Measurements from ENCODE around the gene ST7. TPM values are rescaled to one million over a fixed set of nuclear protein-coding genes. Genes with fewer than 3 reads are reported as not detected.

ST7 gene
- total RNA-seq, 1 experiment from 2014 or later = 19.6 TPM

GRCh38 chr7:117143066-117143465, 189.8 kb downstream of the ST7 start:
- no peaks in the 10 kb centered on the region for H3K36me3 ChIP-seq (ENCODE audit: control insufficient read depth, insufficient read depth, low read length)
- ATAC-seq = no peak

DNA sequence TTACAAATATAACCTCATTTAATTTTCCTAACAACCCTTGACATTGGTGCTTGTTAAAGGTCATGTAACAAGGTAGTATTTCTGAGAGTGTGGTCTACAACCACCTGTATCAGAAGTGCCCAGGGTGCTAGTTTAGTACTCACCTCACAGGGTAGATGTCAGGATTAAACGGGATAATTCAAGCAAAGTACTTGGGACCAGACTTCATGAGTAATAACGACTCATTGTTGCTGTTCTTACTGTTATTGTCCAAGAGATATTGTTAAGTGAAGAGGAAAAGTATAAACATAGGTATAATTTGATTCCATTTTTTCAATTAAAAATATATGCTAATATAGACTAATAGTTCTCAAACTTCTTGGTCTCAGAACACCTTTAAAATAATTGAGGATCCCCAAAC, 190.3 kb downstream of the ST7 start:
- Histone ChIP-seq H3K36me3 (ENCODE audit: control insufficient read depth, insufficient read depth, low read length) (no peaks in the 10 kb centered on the region), H3K4me3 (ENCODE audit: low read depth in 2 of 2, low read length in 2 of 2) (no peak overlapping the region), H3K4me1 (ENCODE audit: control insufficient read depth, insufficient read depth, low read length) (no peaks in the 10 kb centered on the region), H3K27me3 (ENCODE audit: control insufficient read depth, insufficient read depth, low read length) (no peaks in the 10 kb centered on the region), H3K27ac (ENCODE audit: low read length) (no peak overlapping the region), H3K9me3 (ENCODE audit: control insufficient read depth, insufficient read depth, low read depth, low read length) (no peaks in the 10 kb centered on the region)
- no TSS peak for BruUV-seq (replicated peaks)
- in situ Hi-C loops (cut with HindIII; ENCODE audit: low pct_unique_long_range_greater_than_20kb, low sequenced_read_pairs) = no loop called here
- TF ChIP-seq CTCF (IDR thresholded peaks at IDR 0.05) (no peak), SIN3A (IDR thresholded peaks at IDR 0.05; ENCODE audit: borderline replicate concordance, insufficient read depth, low read depth, low read length) (no peak), REST (IDR thresholded peaks at IDR 0.05; ENCODE audit: insufficient read depth in 1 of 2, low read depth in 2 of 2, low read length in 1 of 2) (no peak), TCF7L2 (IDR thresholded peaks at IDR 0.05; ENCODE audit: low read depth, low read length) (no peak), POLR2AphosphoS5 (IDR thresholded peaks at IDR 0.05; ENCODE audit: low read depth, low read length) (no peak)
- ATAC-seq (no peak), DNase-seq (ENCODE audit: low read depth, low spot score) (no peak)
- ChIA-PET POLR2A (no interaction called here), CTCF (no interaction called here)
- intact Hi-C loops (cut with micrococcal nuclease; ENCODE audit: unreplicated experiment) = no loop called here

More at GRCh38 chr7:117143066-117143465, 189.8 kb downstream of the ST7 start:
- POLR2A ChIA-PET = no interaction called here
- intact Hi-C loops (cut with micrococcal nuclease; ENCODE audit: unreplicated experiment) (no loop called here), in situ Hi-C loops (cut with HindIII; ENCODE audit: low pct_unique_long_range_greater_than_20kb, low sequenced_read_pairs) (no loop called here)
- CTCF ChIA-PET = no interaction called here
- Histone ChIP-seq H3K27ac (ENCODE audit: low read length) (no peak overlapping the region), H3K4me3 (ENCODE audit: low read depth in 2 of 2, low read length in 2 of 2) (no peak overlapping the region), H3K9me3 (ENCODE audit: control insufficient read depth, insufficient read depth, low read depth, low read length) (no peaks in the 10 kb centered on the region), H3K4me1 (ENCODE audit: control insufficient read depth, insufficient read depth, low read length) (no peaks in the 10 kb centered on the region), H3K27me3 (ENCODE audit: control insufficient read depth, insufficient read depth, low read length) (no peaks in the 10 kb centered on the region)
- no peak for TF ChIP-seq TCF7L2 (IDR thresholded peaks at IDR 0.05; ENCODE audit: low read depth, low read length)
- no peak for TF ChIP-seq REST (IDR thresholded peaks at IDR 0.05; ENCODE audit: insufficient read depth in 1 of 2, low read depth in 2 of 2, low read length in 1 of 2)
- TF ChIP-seq CTCF (IDR thresholded peaks at IDR 0.05) = no peak
- no peak for TF ChIP-seq SIN3A (IDR thresholded peaks at IDR 0.05; ENCODE audit: borderline replicate concordance, insufficient read depth, low read depth, low read length)
- TF ChIP-seq POLR2AphosphoS5 (IDR thresholded peaks at IDR 0.05; ENCODE audit: low read depth, low read length) = no peak
- DNase-seq (ENCODE audit: low read depth, low spot score) = no peak
- no TSS peak for BruUV-seq (replicated peaks)

All from Panc1 (cell line).